HEK293T (cell line): ENCODE results near the gene PDE6C.

ENCODE experiments used
- L3MBTL2 ChIP-seq: fragments of 450-650 bp; conservative IDR thresholded peaks from 2 replicates; pipeline ENCODE4 v1.6.1; 2016; ENCODE audit warnings: mild to moderate bottlenecking
- LEF1 ChIP-seq: fragments of 450-650 bp; IDR thresholded peaks from 2 replicates; pipeline ENCODE4 v1.6.1; 2017; ENCODE audit warnings: mild to moderate bottlenecking, borderline replicate concordance
- SP1 ChIP-seq: fragments of 450-650 bp; IDR thresholded peaks from 2 replicates; pipeline ENCODE4 v1.6.1; 2017

GRCh38 chr10:93591065-93591808 lies 21.1 kb upstream of the PDE6C start:
- TF ChIP-seq SP1: no peak
- TF ChIP-seq LEF1: no peak
- TF ChIP-seq L3MBTL2: no peak
